GM12878 (cell line): ENCODE measurements around the gene HAPLN2. TPM values are rescaled to one million over a fixed set of nuclear protein-coding genes. Genes with fewer than 3 reads are reported as not detected.

Experiments
- CEBPB ChIP-seq, 2 experiments: fragments of 150-350 bp in 1 of 2; IDR thresholded peaks; 2 replicates each; pipeline ENCODE4 v1.6.1; 2012 to 2014; ENCODE audit warnings: low read depth in 2 of 2, low read length in 2 of 2, borderline replicate concordance in 1 of 2, inconsistent platforms in 1 of 2
- EED ChIP-seq: sonication (generic); IDR thresholded peaks from 2 replicates; pipeline ENCODE4 v1.6.1; 2016; ENCODE audit warnings: antibody characterized with exemption, low read depth
- EZH2 ChIP-seq: IDR thresholded peaks from 2 replicates; pipeline ENCODE4 v1.6.1; 2012; ENCODE audit warnings: low read depth, mild to moderate bottlenecking, control low read depth, inconsistent platforms, low read length, borderline replicate concordance; ENCODE audit not compliant: control insufficient read depth
- FOS ChIP-seq: IDR thresholded peaks from 3 replicates; pipeline ENCODE4 v1.6.1; 2011; ENCODE audit warnings: borderline replicate concordance; ENCODE audit not compliant: insufficient read length; ENCODE audit errors: extremely low read depth
- FOXK2 ChIP-seq: fragments of 450-650 bp; IDR thresholded peaks from 2 replicates; pipeline ENCODE4 v1.6.1; 2017; ENCODE audit warnings: mild to moderate bottlenecking, moderate library complexity
- KLF5 ChIP-seq: fragments of 450-650 bp; IDR thresholded peaks from 2 replicates; pipeline ENCODE4 v1.6.1; 2014; ENCODE audit warnings: mild to moderate bottlenecking; ENCODE audit not compliant: partially characterized antibody
- LARP7 ChIP-seq: fragments of 450-650 bp; IDR thresholded peaks from 2 replicates; pipeline ENCODE4 v1.6.1; 2017; ENCODE audit warnings: mild to moderate bottlenecking
- MTA3 ChIP-seq: IDR thresholded peaks from 2 replicates; pipeline ENCODE4 v1.6.1; 2012; ENCODE audit warnings: low read length, inconsistent platforms, borderline replicate concordance
- MXI1 ChIP-seq: fragments of 150-350 bp; IDR thresholded peaks from 2 replicates; pipeline ENCODE4 v1.6.1; 2011; ENCODE audit warnings: low read depth, mild to moderate bottlenecking, inconsistent platforms, low read length, improper control_type of control experiment
- MYC ChIP-seq: IDR thresholded peaks from 2 replicates; pipeline ENCODE4 v1.6.1; 2011; ENCODE audit warnings: mild to moderate bottlenecking, low read length, moderate library complexity, inconsistent platforms; ENCODE audit not compliant: insufficient read depth, insufficient replicate concordance, insufficient read length, severe bottlenecking
- NFXL1 ChIP-seq: fragments of 450-650 bp; IDR thresholded peaks from 2 replicates; pipeline ENCODE4 v1.6.1; 2017; ENCODE audit warnings: antibody characterized with exemption, mild to moderate bottlenecking, borderline replicate concordance
- NR2C1 ChIP-seq: fragments of 450-650 bp; IDR thresholded peaks from 2 replicates; pipeline ENCODE4 v1.6.1; 2017; ENCODE audit warnings: antibody characterized with exemption, mild to moderate bottlenecking, moderate library complexity
- NR2C2 ChIP-seq: IDR thresholded peaks from 2 replicates; pipeline ENCODE4 v1.6.1; 2011; ENCODE audit warnings: borderline replicate concordance, low read depth; ENCODE audit not compliant: control insufficient read depth, insufficient read length
- PAX5 ChIP-seq: IDR thresholded peaks from 2 replicates; pipeline ENCODE4 v1.6.1; 2011; ENCODE audit warnings: low read depth, low read length, borderline replicate concordance
- POLR2A ChIP-seq: IDR thresholded peaks from 2 replicates; pipeline ENCODE4 v1.6.1; 2011; ENCODE audit warnings: low read depth, mild to moderate bottlenecking, low read length
- RFX5 ChIP-seq: IDR thresholded peaks from 2 replicates; pipeline ENCODE4 v1.6.1; 2011; ENCODE audit warnings: low read depth, low read length, improper control_type of control experiment
- TBL1XR1 ChIP-seq: IDR thresholded peaks from 2 replicates; pipeline ENCODE4 v1.6.1; 2012; ENCODE audit warnings: low read depth, low read length, improper control_type of control experiment
- polyA plus RNA-seq, 11 experiments: library from polyadenylated mRNA; depleted of rRNA in 4 of 11; unstranded in 6 of 11; stranded (reverse) in 5 of 11; fragments of >200 nt; fragmentation: Nextera tagmentation in 4 of 11; fragmentation: Illumina TruSeq in 1 of 11; extraction: Ambion mirVana in 4 of 11; extraction: Trizol in 1 of 11; gene quantifications; 1 replicate in 1 of 11; 2 replicates in 10 of 11; pipeline versions ENCODE4 v1.2.1 to v1.2.3, GENCODE V29; 2011 to 2016; ENCODE audit warnings: inconsistent platforms in 2 of 11, missing spikeins in 2 of 11, low read depth in 1 of 11
- total RNA-seq, 4 experiments: library from RNA; depleted of rRNA in 3 of 4; stranded (reverse); fragments of >200 nt in 3 of 4; fragmentation: Illumina TruSeq in 1 of 4; extraction: Trizol in 1 of 4; gene quantifications; 2 replicates each; pipeline versions ENCODE4 v1.2.1 to v1.2.3, GENCODE V29; 2013 to 2021
- TF ChIP-seq, protein P1 (sequence below): fragments of 150-350 bp; IDR thresholded peaks from 2 replicates; pipeline ENCODE4 v1.6.1; 2016; ENCODE audit warnings: low read depth, low read length
- TF ChIP-seq, protein P2 (sequence below), 3 experiments: IDR thresholded peaks in 2 of 3; conservative IDR thresholded peaks in 1 of 3; 2 replicates each; pipeline ENCODE4 v1.5.1; 2011; ENCODE audit warnings: low read depth in 3 of 3, low read length in 3 of 3, mild to moderate bottlenecking in 3 of 3, control low read depth in 2 of 3, moderate library complexity in 2 of 3, inconsistent platforms in 1 of 3, mixed read lengths in 1 of 3; ENCODE audit not compliant: control insufficient read depth in 2 of 3, insufficient read depth in 1 of 3; ENCODE audit errors: extremely low read depth in 1 of 3
- TF ChIP-seq, protein P3 (sequence below): fragments of 450-650 bp; IDR thresholded peaks from 2 replicates; pipeline ENCODE4 v1.6.1; 2016; ENCODE audit warnings: mild to moderate bottlenecking
- TF ChIP-seq, protein P4 (sequence below): fragments of 450-650 bp; IDR thresholded peaks from 2 replicates; pipeline ENCODE4 v1.6.1; 2017; ENCODE audit warnings: mild to moderate bottlenecking

Gene HAPLN2
- total and polyA plus RNA-seq, 10 of the 15 experiments (the other 5 are each of a cell fraction or from before 2014, with no cell fraction given) = 0.15 to 0.24 TPM; not detected in 8

DNA sequence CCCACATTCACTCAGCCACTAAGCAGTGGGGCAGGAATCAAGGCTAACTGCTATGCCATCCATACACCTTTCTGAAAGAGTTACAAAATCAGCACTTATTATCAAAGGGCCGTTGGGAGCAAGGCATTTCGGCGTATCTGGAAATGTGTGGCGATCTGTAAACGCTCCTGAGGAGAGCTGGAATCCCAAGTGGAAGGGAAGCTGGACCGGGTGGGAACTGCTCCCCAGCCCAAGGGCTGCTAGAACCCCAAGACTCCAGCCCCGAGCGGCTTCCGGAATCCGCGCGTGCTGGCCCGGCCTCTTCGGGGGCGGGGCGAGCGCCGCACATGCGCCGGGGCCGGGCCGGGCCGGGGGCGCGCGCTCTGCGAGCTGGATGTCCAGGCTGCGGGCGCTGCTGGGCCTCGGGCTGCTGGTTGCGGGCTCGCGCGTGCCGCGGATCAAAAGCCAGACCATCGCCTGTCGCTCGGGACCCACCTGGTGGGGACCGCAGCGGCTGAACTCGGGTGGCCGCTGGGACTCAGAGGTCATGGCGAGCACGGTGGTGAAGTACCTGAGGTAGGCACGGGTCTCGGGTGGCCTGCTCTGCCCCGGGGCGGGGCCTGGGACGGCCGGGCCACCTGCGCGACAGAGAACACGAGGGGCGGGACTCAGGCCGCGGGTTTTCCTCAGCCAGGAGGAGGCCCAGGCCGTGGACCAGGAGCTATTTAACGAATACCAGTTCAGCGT, 27.6 kb upstream of the HAPLN2 start, which contains the start of gene NAXE (continued):
- TF ChIP-seq, protein P1, sequence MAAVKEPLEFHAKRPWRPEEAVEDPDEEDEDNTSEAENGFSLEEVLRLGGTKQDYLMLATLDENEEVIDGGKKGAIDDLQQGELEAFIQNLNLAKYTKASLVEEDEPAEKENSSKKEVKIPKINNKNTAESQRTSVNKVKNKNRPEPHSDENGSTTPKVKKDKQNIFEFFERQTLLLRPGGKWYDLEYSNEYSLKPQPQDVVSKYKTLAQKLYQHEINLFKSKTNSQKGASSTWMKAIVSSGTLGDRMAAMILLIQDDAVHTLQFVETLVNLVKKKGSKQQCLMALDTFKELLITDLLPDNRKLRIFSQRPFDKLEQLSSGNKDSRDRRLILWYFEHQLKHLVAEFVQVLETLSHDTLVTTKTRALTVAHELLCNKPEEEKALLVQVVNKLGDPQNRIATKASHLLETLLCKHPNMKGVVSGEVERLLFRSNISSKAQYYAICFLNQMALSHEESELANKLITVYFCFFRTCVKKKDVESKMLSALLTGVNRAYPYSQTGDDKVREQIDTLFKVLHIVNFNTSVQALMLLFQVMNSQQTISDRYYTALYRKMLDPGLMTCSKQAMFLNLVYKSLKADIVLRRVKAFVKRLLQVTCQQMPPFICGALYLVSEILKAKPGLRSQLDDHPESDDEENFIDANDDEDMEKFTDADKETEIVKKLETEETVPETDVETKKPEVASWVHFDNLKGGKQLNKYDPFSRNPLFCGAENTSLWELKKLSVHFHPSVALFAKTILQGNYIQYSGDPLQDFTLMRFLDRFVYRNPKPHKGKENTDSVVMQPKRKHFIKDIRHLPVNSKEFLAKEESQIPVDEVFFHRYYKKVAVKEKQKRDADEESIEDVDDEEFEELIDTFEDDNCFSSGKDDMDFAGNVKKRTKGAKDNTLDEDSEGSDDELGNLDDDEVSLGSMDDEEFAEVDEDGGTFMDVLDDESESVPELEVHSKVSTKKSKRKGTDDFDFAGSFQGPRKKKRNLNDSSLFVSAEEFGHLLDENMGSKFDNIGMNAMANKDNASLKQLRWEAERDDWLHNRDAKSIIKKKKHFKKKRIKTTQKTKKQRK = 0 out of 2 replicates have a peak, but pooled peaks have one; percentile 11
- TF ChIP-seq POLR2A = peak; percentile 91
- no peak for TF ChIP-seq FOXK2
- TF ChIP-seq PAX5 = no peak
- TF ChIP-seq EED = 0 out of 2 replicates have a peak, but pooled peaks have one; percentile 25
- no peak for TF ChIP-seq CEBPB (IDR thresholded peaks at IDR 0.05; ENCODE audit: borderline replicate concordance in 1 of 2, low read depth in 2 of 2, low read length in 2 of 2)
- no peak for TF ChIP-seq MYC
- TF ChIP-seq, protein P2, sequence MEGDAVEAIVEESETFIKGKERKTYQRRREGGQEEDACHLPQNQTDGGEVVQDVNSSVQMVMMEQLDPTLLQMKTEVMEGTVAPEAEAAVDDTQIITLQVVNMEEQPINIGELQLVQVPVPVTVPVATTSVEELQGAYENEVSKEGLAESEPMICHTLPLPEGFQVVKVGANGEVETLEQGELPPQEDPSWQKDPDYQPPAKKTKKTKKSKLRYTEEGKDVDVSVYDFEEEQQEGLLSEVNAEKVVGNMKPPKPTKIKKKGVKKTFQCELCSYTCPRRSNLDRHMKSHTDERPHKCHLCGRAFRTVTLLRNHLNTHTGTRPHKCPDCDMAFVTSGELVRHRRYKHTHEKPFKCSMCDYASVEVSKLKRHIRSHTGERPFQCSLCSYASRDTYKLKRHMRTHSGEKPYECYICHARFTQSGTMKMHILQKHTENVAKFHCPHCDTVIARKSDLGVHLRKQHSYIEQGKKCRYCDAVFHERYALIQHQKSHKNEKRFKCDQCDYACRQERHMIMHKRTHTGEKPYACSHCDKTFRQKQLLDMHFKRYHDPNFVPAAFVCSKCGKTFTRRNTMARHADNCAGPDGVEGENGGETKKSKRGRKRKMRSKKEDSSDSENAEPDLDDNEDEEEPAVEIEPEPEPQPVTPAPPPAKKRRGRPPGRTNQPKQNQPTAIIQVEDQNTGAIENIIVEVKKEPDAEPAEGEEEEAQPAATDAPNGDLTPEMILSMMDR (IDR thresholded peaks at IDR 0.05 in 2 of 3, conservative IDR thresholded peaks at IDR 0.05 in 1 of 3; ENCODE audit: control insufficient read depth in 2 of 3, extremely low read depth in 1 of 3, insufficient read depth in 1 of 3, low read depth in 3 of 3, low read length in 3 of 3) = 0 out of 6 replicates have a peak, but pooled peaks of 1 of the 3 experiments have one; percentile 1
- no peak for TF ChIP-seq NR2C2
- peak; percentile 4; the same call in 1 of the 2 replicates for TF ChIP-seq TBL1XR1
- no peak for TF ChIP-seq MTA3
- no peak for TF ChIP-seq FOS
- TF ChIP-seq, protein P3, sequence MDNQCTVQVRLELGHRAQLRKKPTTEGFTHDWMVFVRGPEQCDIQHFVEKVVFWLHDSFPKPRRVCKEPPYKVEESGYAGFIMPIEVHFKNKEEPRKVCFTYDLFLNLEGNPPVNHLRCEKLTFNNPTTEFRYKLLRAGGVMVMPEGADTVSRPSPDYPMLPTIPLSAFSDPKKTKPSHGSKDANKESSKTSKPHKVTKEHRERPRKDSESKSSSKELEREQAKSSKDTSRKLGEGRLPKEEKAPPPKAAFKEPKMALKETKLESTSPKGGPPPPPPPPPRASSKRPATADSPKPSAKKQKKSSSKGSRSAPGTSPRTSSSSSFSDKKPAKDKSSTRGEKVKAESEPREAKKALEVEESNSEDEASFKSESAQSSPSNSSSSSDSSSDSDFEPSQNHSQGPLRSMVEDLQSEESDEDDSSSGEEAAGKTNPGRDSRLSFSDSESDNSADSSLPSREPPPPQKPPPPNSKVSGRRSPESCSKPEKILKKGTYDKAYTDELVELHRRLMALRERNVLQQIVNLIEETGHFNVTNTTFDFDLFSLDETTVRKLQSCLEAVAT = 0 out of 2 replicates have a peak, but pooled peaks have one; percentile 17
- 0 out of 2 replicates have a peak, but pooled peaks have one; percentile 28 for TF ChIP-seq NR2C1
- TF ChIP-seq, protein P4, sequence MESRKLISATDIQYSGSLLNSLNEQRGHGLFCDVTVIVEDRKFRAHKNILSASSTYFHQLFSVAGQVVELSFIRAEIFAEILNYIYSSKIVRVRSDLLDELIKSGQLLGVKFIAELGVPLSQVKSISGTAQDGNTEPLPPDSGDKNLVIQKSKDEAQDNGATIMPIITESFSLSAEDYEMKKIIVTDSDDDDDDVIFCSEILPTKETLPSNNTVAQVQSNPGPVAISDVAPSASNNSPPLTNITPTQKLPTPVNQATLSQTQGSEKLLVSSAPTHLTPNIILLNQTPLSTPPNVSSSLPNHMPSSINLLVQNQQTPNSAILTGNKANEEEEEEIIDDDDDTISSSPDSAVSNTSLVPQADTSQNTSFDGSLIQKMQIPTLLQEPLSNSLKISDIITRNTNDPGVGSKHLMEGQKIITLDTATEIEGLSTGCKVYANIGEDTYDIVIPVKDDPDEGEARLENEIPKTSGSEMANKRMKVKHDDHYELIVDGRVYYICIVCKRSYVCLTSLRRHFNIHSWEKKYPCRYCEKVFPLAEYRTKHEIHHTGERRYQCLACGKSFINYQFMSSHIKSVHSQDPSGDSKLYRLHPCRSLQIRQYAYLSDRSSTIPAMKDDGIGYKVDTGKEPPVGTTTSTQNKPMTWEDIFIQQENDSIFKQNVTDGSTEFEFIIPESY = no peak
- no peak for TF ChIP-seq NFXL1
- TF ChIP-seq KLF5 = peak; percentile 15
- TF ChIP-seq EZH2 = no peak
- no peak for TF ChIP-seq RFX5
- TF ChIP-seq MXI1 = no peak; the same call in none of the 2 replicates
- no peak; the same call in 1 of the 2 replicates for TF ChIP-seq LARP7
